HG02642 (cell line): Measurements from ENCODE around the gene UBE2J2.

Experiments
- ATAC-seq: cut with Tn5 transposase; IDR thresholded peaks from one replicate; pipeline ENCODE4 v1.9.1; 2021; ENCODE audit warnings: mild to moderate bottlenecking; ENCODE audit not compliant: unreplicated experiment, poor library complexity

The UBE2J2 gene

GRCh38 chr1:1282998-1283397 lies 9.3 kb upstream of the UBE2J2 start:
- ATAC-seq, result no peak

DNA sequence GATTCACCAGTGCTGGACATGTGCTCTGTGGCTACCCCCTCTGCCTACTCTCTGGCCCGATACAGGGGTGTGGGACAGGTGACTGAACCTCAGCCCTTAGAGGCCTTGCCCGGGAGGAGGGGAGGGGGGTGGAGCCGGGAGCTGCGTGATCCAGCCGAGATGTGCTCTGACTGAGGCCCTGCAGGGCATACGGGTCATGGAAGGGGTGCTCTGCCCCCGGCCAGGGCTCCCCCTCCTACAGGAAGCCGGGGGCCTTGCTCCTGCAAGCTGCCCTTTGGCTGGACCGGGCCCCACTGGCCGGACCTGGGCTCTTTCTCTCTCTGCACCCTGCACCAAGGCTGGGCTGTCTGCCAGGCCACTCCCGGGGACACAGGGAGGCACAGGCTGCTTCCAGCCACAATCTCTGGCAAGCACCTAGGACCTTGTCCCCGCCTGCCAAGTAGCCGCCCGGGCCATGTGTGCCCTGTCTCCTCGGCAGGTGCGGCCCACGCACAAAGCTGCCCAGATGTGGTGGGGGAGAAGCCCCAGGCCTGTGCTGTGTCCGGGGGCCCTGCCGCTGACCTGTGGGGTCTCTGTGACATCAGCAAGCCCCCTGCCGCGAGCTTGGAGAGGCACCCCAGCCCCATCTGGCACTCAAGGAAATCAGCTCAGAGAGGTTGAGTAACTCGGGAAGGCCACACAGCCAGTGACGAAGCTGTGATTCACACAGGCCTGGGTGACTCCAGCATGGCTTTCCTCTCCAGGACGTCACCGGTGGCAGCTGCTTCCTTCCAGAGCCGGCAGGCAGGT lies 8.1 kb upstream of the UBE2J2 start:
- ATAC-seq, result no peak

DNA sequence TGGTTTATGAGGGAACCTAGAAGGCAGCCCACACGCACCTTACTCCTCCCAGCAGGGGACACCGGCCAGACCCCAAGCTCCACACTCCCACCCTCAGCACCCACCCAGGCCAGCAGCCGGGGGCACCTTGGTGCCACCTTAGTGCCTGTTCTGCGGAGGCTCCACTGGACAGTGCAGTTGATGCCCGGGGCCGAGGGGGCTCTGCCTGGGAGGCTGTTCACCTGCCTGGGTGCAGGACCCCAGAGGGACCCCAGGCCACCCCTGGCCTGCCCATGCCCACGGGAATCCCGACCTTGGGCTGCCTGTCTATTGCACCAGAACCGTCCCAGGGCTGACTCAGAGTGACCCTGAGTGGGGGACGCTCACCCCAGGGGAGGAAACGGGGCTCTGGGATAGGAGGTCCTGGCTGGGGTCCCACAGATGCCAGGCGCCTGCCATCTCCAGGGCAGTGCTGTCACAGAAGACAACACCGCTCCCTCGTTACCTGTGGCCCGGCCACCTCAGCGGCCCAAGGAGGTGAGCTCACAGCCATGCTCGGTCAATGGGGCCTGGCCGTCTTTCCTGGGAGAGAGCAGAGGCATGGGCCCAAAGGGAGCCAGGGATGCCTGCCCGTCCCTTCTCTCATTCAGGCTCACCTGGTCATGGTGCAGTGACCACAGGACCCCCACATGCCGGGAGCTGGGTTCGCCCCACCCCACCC lies 7.3 kb upstream of the UBE2J2 start:
- no peak for ATAC-seq

- ATAC-seq, result no peak
Measured at GRCh38 chr1:1279028-1279427, 5.4 kb upstream of the UBE2J2 start.

GRCh38 chr1:1278620-1279019 lies 5.0 kb upstream of the UBE2J2 start:
- no peak for ATAC-seq

GRCh38 chr1:1275836-1276235 lies 2.2 kb upstream of the UBE2J2 start:
- ATAC-seq, result no peak

- ATAC-seq, result no peak
Measured at GRCh38 chr1:1274931-1275431, 1.3 kb upstream of the UBE2J2 start.

GRCh38 chr1:1274299-1274930 lies 761 bp upstream of the UBE2J2 start:
- peak; percentile 20 for ATAC-seq

- ATAC-seq, result peak; percentile 4
Measured at GRCh38 chr1:1273209-1273511, 494 bp downstream of the UBE2J2 start.

DNA sequence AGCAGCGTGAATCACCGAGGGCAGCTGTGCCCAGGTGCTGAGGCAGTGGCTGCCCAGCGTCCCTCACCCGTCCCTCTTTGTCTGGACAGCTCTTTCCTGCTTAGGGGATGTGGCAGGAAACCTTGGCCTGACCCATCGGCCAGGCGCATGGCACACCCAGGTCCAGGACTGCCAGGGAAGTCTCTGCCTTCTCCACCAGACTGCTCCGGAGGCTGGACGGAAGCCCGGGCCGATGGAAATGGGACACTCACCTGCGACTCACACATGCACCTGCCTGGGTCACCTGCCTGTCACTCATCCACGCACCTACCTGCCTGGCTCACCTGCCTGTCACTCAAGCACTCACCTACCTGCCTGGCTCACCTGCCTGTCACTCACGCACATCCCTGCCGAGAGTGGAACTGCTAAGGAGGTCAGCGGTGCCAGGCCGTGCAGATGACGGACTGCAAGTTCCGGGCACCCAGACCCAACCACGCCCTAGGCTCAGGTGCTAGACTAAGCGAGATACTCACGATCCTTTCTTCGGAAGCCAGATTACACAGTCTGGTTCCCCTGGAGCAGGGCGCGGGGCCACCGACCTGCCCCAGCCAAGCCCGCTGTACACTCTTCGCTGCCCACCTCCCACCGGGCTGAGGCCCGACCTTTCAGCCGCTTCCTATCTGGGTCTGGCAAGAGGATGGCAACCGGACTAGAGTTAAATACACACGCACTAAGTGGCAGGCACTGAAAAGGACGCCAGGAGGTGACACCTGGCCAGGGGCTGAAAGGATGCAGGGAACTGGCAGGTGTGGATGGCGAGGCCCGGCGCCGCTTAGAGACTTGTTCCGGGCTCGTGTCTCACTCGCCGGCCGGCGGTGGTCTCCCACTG lies 1.1 kb downstream of the UBE2J2 start:
- ATAC-seq, result peak; percentile 1

DNA sequence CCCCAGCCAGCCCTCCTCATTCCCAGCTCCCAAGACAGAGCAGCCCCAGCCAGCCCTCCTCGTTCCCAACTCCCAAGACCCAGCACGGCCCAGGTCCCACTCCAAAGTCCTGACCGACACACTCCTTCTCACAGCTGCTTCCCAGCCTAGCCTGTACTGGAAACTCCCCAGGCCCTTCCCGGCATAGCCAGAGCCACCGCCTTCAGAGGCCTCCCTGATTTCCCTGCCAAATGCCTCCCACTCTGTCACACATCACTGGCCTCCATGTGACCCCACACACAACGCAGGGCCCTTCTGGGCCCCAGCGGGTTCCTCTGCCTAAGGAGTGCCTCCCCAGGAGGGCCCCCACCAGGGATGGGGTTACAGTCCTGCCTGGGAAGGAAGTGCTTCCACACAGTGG lies 2.8 kb downstream of the UBE2J2 start:
- ATAC-seq, result no peak

GRCh38 chr1:1268284-1268682 lies 5.4 kb downstream of the UBE2J2 start:
- no peak for ATAC-seq

DNA sequence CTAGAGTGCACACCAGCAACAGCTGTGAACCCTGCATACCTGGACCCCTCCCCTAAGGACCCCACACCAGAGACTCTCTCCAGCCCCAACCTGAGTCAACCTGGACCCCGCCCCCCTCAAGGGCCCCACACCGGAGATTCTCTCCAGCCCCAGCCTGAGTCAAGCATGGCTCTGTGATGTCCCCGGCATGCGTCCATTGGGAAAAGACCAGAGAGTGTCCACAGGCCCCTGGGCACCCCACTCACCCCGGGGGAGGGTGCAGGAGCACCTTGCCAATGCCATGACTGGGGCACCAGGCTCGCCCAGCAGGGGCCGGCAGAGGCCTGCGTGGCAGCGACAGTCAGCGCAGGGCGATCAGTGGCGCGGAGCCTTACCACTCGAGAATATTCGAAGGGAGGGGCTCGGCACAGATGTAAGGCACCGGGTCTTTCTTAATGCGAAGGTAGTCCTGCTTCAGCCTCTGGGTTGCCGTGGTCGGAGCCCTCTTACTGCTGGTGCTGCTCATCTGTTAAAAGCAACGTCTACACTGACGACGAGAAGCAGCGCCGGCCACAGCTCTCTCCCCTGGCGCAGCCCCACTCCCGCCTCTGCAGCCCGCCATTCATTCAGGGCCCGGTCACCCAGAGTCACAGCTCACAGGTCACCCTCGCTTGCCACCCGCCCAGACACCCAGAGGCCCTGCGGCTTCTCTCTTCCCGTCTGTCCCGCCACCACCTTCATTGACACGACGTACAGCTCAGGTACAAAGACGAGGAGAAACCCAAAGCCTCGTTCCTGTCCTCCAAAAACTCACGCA lies 6.0 kb downstream of the UBE2J2 start:
- ATAC-seq, result no peak

DNA sequence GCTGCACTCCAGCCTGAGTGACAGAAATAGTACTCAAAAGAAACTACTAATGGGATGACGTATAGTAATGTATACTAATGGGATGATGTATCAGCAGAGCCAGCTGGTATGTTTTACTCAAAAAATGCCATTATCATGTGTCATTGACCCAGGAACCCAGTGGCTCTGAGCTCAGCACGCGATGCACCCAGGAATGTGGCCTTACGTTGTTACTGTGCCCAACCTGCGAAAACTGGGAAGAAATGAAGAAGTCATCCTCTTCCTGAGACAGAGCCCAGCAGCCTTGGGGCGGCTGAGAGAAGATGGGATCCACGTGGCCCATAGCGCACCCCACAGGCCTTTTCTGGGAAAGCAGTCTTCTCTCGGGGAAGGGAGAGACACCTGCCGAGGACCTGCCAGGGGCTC lies 8.8 kb downstream of the UBE2J2 start:
- ATAC-seq, result no peak

GRCh38 chr1:1264026-1264425 lies 9.6 kb downstream of the UBE2J2 start:
- no peak for ATAC-seq

- ATAC-seq, result no peak
Measured at GRCh38 chr1:1262758-1263157, 10.9 kb downstream of the UBE2J2 start.

DNA sequence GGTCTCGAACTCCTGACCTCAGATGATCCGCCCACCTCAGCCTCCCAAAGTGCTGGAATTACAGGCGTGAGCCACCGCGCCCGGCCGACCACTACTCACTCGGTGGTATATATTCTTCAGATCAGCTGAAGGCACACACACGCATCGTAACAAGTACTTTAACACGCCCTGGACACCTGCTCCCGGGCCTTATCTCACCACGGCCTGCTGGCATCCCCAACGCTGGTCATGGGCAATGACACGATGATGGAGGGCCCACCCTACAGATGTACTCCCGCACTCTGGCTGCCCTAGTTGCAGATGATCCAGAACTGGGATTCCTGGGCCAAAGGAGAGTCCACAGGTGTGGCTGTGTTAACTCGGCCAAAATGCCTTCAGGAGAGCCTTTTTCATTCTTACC lies 11.6 kb downstream of the UBE2J2 start:
- no peak for ATAC-seq

GRCh38 chr1:1260843-1261560 lies 12.7 kb downstream of the UBE2J2 start:
- ATAC-seq, result no peak

DNA sequence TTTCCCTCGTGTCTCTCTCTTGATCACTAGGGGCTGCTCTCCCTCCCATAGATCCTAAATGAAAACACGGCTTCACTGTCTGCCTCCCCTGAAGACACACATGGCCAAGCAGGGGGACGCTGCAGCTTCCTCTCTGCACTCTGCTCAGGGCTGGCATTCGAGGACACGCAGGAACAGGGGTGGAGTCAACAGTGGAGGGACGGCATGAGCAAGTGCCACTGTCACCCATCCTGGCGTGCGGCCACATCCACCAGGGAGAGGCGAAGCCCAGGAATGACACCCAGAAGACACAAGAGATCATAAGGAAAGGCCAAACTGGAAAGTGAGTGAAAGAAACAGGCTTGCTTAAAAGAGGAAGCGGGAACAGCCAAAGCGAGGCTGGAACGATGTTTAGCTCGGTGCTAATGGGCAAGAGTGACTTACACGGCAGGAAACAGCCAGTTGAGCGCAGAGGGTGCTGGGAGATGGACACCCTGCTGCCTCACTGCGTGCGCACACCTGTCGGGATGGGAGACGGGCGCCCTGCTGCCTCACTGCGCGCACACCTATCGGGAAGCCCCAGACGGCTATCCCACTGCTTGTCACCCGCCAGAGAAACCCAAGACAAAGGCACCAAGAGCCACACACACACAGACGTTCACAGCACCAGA lies 13.6 kb downstream of the UBE2J2 start:
- ATAC-seq, result no peak
